22Rv1 (cell line): ENCODE results near the gene GUCY2D.

Experiments
- ZFX ChIP-seq: fragments of 450-650 bp; IDR thresholded peaks from 2 replicates; pipeline ENCODE4 v1.6.1; 2017; ENCODE audit warnings: antibody characterized with exemption, borderline replicate concordance
- TF ChIP-seq, protein P1 (sequence below): fragments of 450-650 bp; IDR thresholded peaks from 2 replicates; pipeline ENCODE4 v1.5.1; 2017; ENCODE audit warnings: mild to moderate bottlenecking

DNA sequence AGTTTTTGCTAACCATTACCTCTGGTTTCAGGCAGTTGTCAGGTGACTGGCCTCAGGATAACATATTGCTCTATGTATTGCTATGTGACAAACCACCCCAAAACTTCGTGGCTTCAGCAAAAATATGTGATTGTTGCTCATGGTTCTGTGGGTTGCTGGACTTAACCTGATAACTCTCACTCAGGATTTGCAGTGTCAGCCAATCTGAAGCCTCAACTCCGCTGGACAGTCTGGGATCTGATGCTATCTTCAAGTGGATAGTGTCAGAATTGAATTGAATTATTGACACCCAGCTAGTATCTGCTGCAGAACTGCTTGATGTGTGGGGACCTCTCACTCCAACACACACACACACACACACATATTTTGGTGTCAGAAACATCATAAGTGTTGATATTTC is 34.7 kb upstream of the GUCY2D start:
- TF ChIP-seq, protein P1, sequence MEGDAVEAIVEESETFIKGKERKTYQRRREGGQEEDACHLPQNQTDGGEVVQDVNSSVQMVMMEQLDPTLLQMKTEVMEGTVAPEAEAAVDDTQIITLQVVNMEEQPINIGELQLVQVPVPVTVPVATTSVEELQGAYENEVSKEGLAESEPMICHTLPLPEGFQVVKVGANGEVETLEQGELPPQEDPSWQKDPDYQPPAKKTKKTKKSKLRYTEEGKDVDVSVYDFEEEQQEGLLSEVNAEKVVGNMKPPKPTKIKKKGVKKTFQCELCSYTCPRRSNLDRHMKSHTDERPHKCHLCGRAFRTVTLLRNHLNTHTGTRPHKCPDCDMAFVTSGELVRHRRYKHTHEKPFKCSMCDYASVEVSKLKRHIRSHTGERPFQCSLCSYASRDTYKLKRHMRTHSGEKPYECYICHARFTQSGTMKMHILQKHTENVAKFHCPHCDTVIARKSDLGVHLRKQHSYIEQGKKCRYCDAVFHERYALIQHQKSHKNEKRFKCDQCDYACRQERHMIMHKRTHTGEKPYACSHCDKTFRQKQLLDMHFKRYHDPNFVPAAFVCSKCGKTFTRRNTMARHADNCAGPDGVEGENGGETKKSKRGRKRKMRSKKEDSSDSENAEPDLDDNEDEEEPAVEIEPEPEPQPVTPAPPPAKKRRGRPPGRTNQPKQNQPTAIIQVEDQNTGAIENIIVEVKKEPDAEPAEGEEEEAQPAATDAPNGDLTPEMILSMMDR = no peak
- TF ChIP-seq ZFX = no peak
